ENCODE measurements around the gene EIF3I. TPM values are rescaled to one million over a fixed set of nuclear protein-coding genes. Genes with fewer than 3 reads are reported as not detected.
A peak's percentile ranks its signal among the peaks of the same experiment; 100 is the strongest.

Gene EIF3I
- total and polyA plus RNA-seq, 2 of the 8 experiments (the other 6 are each of a cell fraction or from before 2014, with no cell fraction given): 247 to 346 TPM

DNA sequence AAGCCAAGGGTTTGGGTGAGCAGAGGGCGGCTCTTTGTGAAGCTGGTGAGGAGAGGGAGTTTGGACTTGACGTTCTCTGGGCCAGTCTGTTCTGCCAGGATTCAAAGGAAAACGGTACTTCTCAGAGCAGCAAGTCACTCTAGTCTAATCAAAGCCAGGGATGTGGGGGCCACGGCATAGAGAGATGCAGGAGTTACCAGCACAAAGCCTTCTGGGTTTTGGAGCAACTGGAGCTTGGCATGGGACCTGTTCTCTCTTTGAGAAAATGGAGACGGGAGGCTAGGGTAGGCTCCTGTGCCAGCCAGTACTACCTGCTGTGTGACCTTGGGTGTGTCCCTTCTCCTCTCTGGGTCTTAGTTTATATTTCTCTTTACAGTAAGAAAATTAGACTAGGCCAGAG, 40.6 kb upstream of the EIF3I start:
- DNase-seq (ENCODE audit: low read depth in 1 of 2, low spot score in 2 of 2) (no peak), FAIRE-seq (no peak)
- no peaks in the 10 kb centered on the region for H3K27me3 ChIP-seq (replicated peaks in 1 of 4; ENCODE audit: control insufficient read depth in 3 of 4, extremely low read depth in 1 of 4, insufficient read depth in 3 of 4, low read length in 3 of 4)
- H3K18ac ChIP-seq (ENCODE audit: extremely low read depth, low read length): no peak overlapping the region
- H3K4me2 ChIP-seq (ENCODE audit: insufficient read depth in 1 of 2, low read depth in 2 of 2, low read length in 2 of 2): peak overlapping the region in 1 of 2 experiments; percentile 7; a peak in 1 of 4 replicates
- H2AK5ac ChIP-seq (ENCODE audit: low read depth, low read length): no peak overlapping the region
- no peak overlapping the region for H2BK120ac ChIP-seq (replicated peaks; ENCODE audit: low read depth, low read length)
- H4K91ac ChIP-seq (replicated peaks; ENCODE audit: insufficient read length, low read length): no peak overlapping the region
- no peaks in the 10 kb centered on the region for H3K9me3 ChIP-seq (ENCODE audit: insufficient read depth in 2 of 2, low read depth in 1 of 2, low read length in 1 of 2)
- ChIA-PET CTCF (ENCODE audit: partially characterized antibody) (interaction anchor here (0.6 to 1.2 kb wide), 2 partner anchors 10 to 1689 kb away, joined by 3 read pairs; no protein-coding TSS in a partner anchor), POLR2A (ENCODE audit: partially characterized antibody) (interaction anchor here (0.6 to 18.1 kb wide), 5 partner anchors 10 to 151 kb away, joined by 3 to 332 read pairs (median 3); partner anchors contain the start of genes CCDC28B and IQCC)
- H3K9ac ChIP-seq (replicated peaks in 1 of 4; ENCODE audit: extremely low read depth in 1 of 4, low read depth in 3 of 4, low read length in 3 of 4): peak overlapping the region in 1 of 4 experiments; percentile 7; a peak in 1 of 7 replicates
- WGBS, 2 experiments (ENCODE audit: extremely low coverage in 1 of 2, insufficient coverage in 1 of 2, insufficient read length in 1 of 2, insufficient replicate concordance in 2 of 2, low coverage in 1 of 2, low lambda C conversion rate in 2 of 2, missing lambda C conversion rate in 1 of 2): 93% methylated on average over 5 of the region's 5 CpGs; no CpG with 5 or more reads in 1 of the 2 experiments
- H2BK15ac ChIP-seq (ENCODE audit: low read length): no peak overlapping the region
- H3K23ac ChIP-seq (ENCODE audit: insufficient read length): no peak overlapping the region
- H3K4ac ChIP-seq (replicated peaks; ENCODE audit: insufficient read length, low read depth, low read length): no peak overlapping the region
- peaks cover 3% of the 10 kb centered on the region; the same call in 1 of the 2 replicates for H3K79me1 ChIP-seq (ENCODE audit: low read depth, low read length)
- no peak overlapping the region for H2BK20ac ChIP-seq (ENCODE audit: low read length)
- H3K79me2 ChIP-seq (ENCODE audit: control insufficient read depth in 1 of 2, insufficient read depth in 2 of 2, low read length in 2 of 2): peaks cover 7 to 44% of the 10 kb centered on the region in 2 experiments
- H3K4me1 ChIP-seq (replicated peaks in 1 of 4; ENCODE audit: control insufficient read depth in 3 of 4, insufficient read depth in 4 of 4, low read length in 3 of 4): peaks cover 8 to 15% (median 10%) of the 10 kb centered on the region in 4 experiments; a peak in 6 of 7 replicates
- peaks cover 2% of the 10 kb centered on the region; the same call in 1 of the 2 replicates for H3K23me2 ChIP-seq (ENCODE audit: low read depth, low read length)
- TF ChIP-seq POLR2A (IDR thresholded peaks at IDR 0.05; ENCODE audit: control extremely low read depth in 1 of 2, low read depth in 2 of 2, low read length in 2 of 2): no peak
- H2BK12ac ChIP-seq (ENCODE audit: low read depth, low read length): no peak overlapping the region
- H3K56ac ChIP-seq (replicated peaks; ENCODE audit: insufficient read length, low read depth, low read length): no peak overlapping the region
- H4K20me1 ChIP-seq (replicated peaks in 1 of 2; ENCODE audit: control insufficient read depth in 1 of 2, insufficient read depth in 2 of 2, low read length in 2 of 2): peaks cover 0 to 6% of the 10 kb centered on the region in 2 experiments
- no peak overlapping the region for H2AFZ ChIP-seq (ENCODE audit: low read length)
- H4K5ac ChIP-seq (ENCODE audit: insufficient read length, low read depth, low read length): no peak overlapping the region
- no peak overlapping the region for H2BK5ac ChIP-seq (ENCODE audit: low read depth, low read length)
- 0 out of 8 replicates have a peak overlapping the region, but pooled peaks of 1 of the 4 experiments have one; percentile 89 for H3K4me3 ChIP-seq (ENCODE audit: extremely low read depth in 1 of 4, insufficient read depth in 2 of 4, low read depth in 3 of 4, low read length in 4 of 4)
- no peak overlapping the region for H3K27ac ChIP-seq (ENCODE audit: low read depth, low read length)
- H3K14ac ChIP-seq (ENCODE audit: insufficient read length): no peak overlapping the region
- H4K8ac ChIP-seq (ENCODE audit: extremely low read depth, insufficient read depth, low read length): peak overlapping the region; percentile 52; the same call in 1 of the 2 replicates
- peaks cover 13 to 38% (median 29%) of the 10 kb centered on the region in 4 experiments for H3K36me3 ChIP-seq (ENCODE audit: control insufficient read depth in 2 of 4, insufficient read depth in 4 of 4, low read length in 3 of 4)
